RWPE1 (cell line): ENCODE data around the gene MLXIP.

Experiments used
- CTCF ChIA-PET: fragments of 350-600 bp; sonication (Branson Sonifier 250); formaldehyde crosslinking; extraction: SDS; loops from one replicate; lab custom pipeline; 2021; lab: Yijun Ruan, JAX
- POLR2A ChIA-PET: fragments of 400-600 bp; formaldehyde crosslinking; extraction: SDS; loops from one replicate; lab custom pipeline; 2020; ENCODE audit warnings: antibody characterized with exemption; ENCODE audit not compliant: low non-redundant PET; lab: Yijun Ruan, JAX
- DNase-seq: peaks from one replicate; pipeline ENCODE4 v3.0.0; 2012; ENCODE audit warnings: low spot score
- H3K27ac ChIP-seq: fragments of 450-650 bp; 2 replicates; pipeline ENCODE4 v1.5.1; 2017
- CTCF ChIP-seq: fragments of 450-650 bp; conservative IDR thresholded peaks from 2 replicates; pipeline ENCODE4 v1.5.1; 2017; ENCODE audit warnings: low read depth, mild to moderate bottlenecking

Gene MLXIP

GRCh38 chr12:122096591-122097149 is 18.1 kb downstream of the MLXIP start:
- H3K27ac ChIP-seq: peak overlapping the region; percentile 99
- no peak for TF ChIP-seq CTCF
- DNase-seq: peak; percentile 93
- ChIA-PET CTCF (interaction anchor here (0.6 to 1.6 kb wide), 3 partner anchors 8 to 241 kb away, joined by 4 to 11 read pairs (median 4); no protein-coding TSS in a partner anchor), POLR2A (interaction anchor here (1.2 kb wide), 1 partner anchor 18 kb away, joined by 5 read pairs; the partner anchor contains the start of gene MLXIP)

GRCh38 chr12:122097584-122097926 is 19.0 kb downstream of the MLXIP start:
- ChIA-PET POLR2A (interaction anchor here (0.6 kb wide), 1 partner anchor 22 kb away, joined by 4 read pairs; no protein-coding TSS in a partner anchor), CTCF (interaction anchor here (1.6 kb wide), 1 partner anchor 26 kb away, joined by 11 read pairs; no protein-coding TSS in a partner anchor)
- DNase-seq: no peak
- TF ChIP-seq CTCF: no peak
- H3K27ac ChIP-seq: peak overlapping the region; percentile 99

GRCh38 chr12:122097927-122098756 is 19.6 kb downstream of the MLXIP start:
- POLR2A ChIA-PET: interaction anchor here (0.6 kb wide), 1 partner anchor 21 kb away, joined by 4 read pairs; no protein-coding TSS in a partner anchor
- CTCF ChIA-PET: no interaction called here
- peak overlapping the region; percentile 99 for H3K27ac ChIP-seq
- no peak for DNase-seq
- no peak for TF ChIP-seq CTCF

- ChIA-PET CTCF (interaction anchor here (0.5 kb wide), 1 partner anchor 31 kb away, joined by 4 read pairs; no protein-coding TSS in a partner anchor), POLR2A (no interaction called here)
- TF ChIP-seq CTCF: no peak
- DNase-seq: no peak
- H3K27ac ChIP-seq: peak overlapping the region; percentile 99
These were observed 20.8 kb downstream of the MLXIP start for GRCh38 chr12:122099280-122099749.

GRCh38 chr12:122099856-122100255 is 21.3 kb downstream of the MLXIP start:
- no peak for DNase-seq
- no peak for TF ChIP-seq CTCF
- no peak overlapping the region for H3K27ac ChIP-seq
- ChIA-PET POLR2A (no interaction called here), CTCF (interaction anchor here (0.7 kb wide), 1 partner anchor 11 kb away, joined by 4 read pairs; no protein-coding TSS in a partner anchor)

GRCh38 chr12:122100568-122100967 is 22.0 kb downstream of the MLXIP start:
- TF ChIP-seq CTCF: no peak
- CTCF ChIA-PET: interaction anchor here (0.6 to 0.7 kb wide), 2 partner anchors 12 to 770 kb away, joined by 4 read pairs; no protein-coding TSS in a partner anchor
- POLR2A ChIA-PET: no interaction called here
- DNase-seq: no peak
- no peak overlapping the region for H3K27ac ChIP-seq
